HG03378 (cell line): ENCODE data around the gene OTOS.

Experiments
- ATAC-seq: cut with Tn5 transposase; IDR thresholded peaks from one replicate; pipeline ENCODE4 v1.9.1; 2021; ENCODE audit warnings: mild to moderate bottlenecking, moderate library complexity; ENCODE audit not compliant: unreplicated experiment

The OTOS gene

DNA sequence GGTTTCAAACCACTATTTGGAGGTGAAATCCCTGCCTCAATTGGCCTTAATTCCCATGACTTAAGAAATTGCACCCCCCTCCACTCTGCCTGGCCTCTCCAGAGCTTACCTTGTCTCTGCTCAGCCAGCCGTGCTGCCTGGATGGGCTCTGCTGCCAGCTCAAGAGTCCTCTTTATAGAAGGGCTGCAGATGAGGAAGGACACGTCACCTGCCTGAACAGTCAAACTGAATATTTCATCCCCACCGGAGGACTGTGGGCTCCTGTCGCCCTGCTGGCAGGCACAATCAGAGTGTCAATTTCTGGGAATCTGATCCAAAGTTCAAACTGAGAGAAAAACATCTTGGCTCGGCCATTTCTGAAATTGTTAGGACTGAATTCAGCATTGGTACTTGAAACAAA lies at the start of gene OTOS:
TSS of gene OTOS (minus strand) at position 148 of the 400 bp plus-strand sequence. CDS start 332 bp downstream, outside the sequence.
- no peak for ATAC-seq

GRCh38 chr2:240189686-240190085 lies 49.2 kb upstream of the OTOS start:
- ATAC-seq = no peak

GRCh38 chr2:240187989-240188590 lies 47.6 kb upstream of the OTOS start:
- no peak for ATAC-seq

DNA sequence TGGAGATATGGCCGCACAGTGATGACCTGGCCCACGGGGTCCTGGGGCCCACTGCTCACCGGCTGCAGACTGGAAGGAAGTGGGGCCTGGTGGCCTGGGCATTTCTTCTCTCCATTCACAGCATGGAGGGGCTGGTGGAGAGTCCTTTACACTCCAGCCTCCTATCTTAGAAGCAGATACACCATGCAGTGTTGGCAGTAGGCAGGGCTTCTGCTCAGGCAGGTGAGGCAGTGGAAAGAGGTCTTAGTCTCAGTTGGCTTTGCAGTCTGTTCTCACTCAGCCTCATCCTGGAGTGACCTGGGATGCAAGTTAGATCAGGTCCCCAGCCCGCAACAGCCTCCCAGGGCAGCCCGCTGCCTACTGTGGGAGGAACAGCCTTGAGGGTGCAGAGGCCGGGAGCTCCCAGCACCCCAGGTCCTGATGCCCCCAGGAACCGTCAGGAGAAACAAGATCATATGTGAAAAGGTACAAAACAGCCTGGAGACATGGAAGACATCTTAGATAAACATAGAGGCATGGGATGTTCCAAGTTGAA lies 45.8 kb upstream of the OTOS start:
- ATAC-seq = no peak

DNA sequence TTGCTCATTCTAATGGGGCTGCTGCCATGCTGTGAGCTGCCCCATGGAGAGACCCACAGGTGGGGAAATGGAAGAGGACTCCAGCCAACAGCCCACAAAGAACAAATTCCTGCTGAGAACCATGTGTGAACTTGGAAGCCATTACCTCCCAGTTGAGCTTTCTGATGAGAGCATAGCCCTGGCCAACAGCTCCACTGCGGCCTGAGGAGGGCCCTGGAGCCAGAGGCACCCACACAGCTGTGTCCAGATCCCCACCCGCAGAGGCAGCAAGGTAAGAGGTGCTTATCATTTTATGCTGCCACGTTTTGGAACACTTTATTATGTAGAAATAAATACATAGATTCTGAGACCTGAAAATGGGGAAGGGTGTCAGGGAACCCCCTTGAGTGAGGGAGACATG lies 44.2 kb upstream of the OTOS start:
- no peak for ATAC-seq

DNA sequence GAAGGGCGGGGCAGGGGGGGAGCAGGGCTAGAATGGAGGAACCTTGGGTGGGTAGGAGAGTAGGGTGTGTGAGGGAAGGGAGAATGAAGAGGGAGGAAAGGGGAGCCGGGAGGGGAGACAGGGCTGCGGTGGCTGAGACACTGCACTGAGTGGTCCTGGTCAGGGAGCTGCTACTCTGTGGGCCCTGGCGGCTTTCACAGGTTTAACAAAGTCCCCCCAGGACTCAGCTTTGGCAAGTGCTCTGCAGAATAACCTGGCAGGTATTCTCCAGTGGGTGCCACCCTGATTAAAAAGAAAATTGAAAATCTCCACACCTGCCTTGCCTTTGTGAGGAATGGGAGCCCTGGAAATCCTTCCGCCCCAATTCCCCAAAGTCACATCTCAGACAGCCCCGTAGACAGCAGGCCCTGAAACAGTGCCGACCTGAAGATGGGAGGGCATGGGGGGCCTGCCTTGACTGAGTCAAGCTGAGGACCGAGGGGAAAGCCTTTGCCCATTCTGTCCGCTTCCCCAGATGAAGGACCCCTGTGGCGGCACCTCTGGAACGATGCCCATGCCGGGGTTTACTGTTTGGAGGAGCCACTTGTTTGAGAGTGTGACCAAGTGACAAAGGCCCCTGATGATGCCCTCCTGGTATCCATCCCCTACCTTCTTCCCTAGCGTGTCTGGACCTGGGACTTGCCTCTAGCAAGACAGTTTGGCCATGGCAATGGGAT lies 43.6 kb upstream of the OTOS start:
- ATAC-seq = no peak

DNA sequence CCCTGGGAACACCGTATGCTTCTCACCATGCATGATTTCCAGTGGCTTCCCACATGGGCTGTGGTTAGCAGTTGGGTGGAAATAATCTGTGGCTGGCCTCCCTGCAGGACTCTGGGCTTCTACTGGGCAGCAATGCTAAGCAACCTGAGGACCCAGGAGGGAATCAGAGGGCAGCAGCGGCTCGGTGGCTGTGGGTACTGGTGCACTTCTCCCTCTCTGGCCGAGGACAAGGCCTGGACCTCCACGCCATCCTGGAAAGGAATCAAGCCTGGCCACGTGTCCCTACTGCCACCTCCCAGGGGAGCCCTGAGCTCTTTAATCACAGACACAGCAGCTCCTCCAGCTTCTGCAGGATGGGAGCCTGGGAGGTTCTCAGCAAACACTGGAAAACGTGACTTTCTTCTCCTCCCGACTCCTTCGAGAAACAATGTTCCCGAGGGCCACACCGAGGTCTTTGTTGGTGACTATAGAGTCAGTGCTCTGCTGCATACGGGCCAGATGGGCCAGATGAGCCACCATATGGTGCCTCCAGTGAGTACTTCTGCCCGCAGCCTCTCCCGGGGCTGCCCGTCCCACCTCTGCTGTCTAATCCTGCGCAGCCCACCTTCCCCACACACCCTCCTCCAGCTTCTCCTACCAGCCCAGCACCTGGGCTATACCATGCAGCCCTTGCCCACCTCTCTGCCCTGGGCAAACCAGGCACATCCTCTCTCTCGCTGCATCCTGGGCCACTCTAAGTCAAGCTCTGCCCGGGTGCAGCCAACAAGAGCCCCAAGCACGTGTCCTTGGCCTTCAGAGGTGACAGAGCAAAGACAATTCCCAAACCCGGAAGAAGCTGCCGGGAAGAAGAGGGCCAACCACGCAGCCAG lies 42.8 kb upstream of the OTOS start:
- no peak for ATAC-seq

DNA sequence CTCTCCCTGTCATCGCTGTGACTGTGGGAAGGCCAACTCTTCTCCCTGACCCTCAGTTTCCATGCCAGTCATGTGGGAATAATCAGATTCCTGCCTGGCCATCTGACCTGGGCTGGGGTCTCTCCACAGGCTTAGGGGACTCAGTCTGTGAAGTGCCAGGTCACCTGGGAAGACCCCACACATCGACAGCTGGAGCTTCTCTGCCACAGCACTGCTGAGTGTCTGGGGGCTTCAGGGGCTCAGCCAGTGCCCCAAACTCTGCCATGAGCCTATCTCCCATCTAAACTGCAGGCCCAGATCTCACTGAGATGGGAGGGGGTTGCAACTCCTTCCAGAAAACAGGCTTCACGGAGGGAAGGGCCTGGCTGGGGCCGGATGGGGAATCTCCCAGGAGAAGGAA lies 42.0 kb upstream of the OTOS start:
- ATAC-seq = no peak

GRCh38 chr2:240182001-240182400 lies 41.5 kb upstream of the OTOS start:
- ATAC-seq = no peak

GRCh38 chr2:240179941-240180666 lies 39.6 kb upstream of the OTOS start:
- no peak for ATAC-seq

- no peak for ATAC-seq
Observed at GRCh38 chr2:240179186-240179815, 38.8 kb upstream of the OTOS start.

GRCh38 chr2:240178564-240178963 lies 38.1 kb upstream of the OTOS start:
- no peak for ATAC-seq

- no peak for ATAC-seq
Observed at GRCh38 chr2:240174496-240174895, 34.0 kb upstream of the OTOS start.

DNA sequence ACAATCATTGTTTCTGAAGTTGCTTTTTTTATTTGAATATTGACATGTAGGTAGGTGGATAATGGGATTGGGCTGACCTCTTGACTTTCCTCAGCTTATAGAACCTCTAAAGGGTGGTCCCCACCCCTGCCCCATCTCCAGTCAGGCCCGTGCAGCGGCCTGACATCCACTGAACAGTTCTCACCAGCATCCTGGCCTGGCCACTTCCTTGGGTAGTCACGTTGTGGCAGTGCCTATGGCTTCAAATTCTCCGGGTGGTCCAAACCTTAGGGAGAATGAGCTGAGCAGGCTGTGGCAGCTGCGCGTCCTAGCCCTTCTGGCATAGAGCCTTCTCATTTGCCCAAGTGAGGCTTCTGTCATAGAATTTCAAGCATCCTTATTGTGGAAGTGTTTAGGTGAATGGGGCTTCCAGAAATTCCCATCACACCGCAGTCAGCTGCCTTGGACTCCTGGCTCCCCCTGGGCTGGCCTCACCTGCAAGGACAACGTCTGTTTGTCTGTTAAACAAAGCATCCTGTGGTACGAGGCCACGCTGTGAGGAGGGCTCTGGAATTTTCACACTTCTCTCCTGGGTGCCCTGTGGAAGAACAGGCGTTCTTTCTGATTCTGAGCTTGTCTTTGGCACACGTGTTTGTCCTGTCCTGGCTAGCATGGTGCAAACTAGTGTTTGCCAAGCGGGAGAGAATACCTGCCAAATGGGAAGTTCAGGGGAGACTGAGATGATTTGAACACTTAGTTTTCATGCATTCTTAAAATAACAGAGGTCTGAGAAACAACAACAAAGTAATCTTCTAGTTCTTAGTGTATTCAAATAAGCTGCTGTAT lies 31.8 kb upstream of the OTOS start:
- ATAC-seq = no peak

DNA sequence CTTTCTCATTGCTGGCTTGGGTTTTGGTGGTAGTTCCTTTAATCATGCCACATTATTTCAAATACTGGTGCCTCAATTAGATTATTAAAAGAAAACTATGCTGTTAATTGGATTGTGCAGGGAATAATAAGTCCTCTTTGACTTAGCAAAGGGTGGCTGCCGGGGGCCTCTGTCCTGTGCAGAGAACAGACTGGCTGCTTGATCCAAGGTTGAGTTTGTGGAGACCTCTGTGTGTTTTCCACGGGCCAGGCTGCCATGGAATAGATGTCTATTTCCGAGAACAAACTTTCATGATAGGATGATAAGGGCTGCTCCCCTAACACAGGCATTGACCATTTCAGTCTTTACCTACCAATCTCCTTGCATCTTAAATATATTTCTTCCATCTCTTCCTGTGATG lies 30.4 kb upstream of the OTOS start:
- ATAC-seq = no peak

DNA sequence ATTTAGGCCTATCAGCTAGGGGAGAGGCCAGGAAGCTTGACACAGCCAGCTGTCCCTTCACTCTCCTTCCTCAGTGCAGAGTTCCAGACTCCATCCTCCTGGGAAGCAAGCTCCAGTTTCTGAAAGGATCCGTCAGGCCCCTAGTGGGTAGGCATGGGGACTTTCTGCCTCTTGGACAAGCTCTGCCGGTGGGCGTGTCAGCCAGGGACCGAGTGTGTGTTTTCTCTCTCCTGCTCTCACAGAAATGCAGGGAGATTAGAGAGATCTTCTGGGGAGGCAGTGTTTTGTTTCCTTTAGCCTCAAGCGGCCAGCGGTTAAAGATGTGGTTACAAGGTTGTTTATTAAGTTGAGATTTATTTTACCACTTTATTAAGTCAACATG lies 29.9 kb upstream of the OTOS start:
- no peak for ATAC-seq

GRCh38 chr2:240169486-240170353 lies 29.3 kb upstream of the OTOS start:
- no peak for ATAC-seq

- ATAC-seq = no peak
Observed at GRCh38 chr2:240168546-240169361, 28.3 kb upstream of the OTOS start.
